Fibroblast of peridontal ligament (primary cell): ENCODE results near the gene RAP1B.
"Not testable (repeated sequence)": the region's sequence is repeated elsewhere in the genome, so short reads cannot be mapped to it uniquely, and the experiment has no call there.

Source experiments
- DNase-seq: peaks from one replicate; pipeline ENCODE4 v3.0.0-alpha.2; 2010; ENCODE audit errors: extremely low read depth

RAP1B gene

GRCh38 chr12:68633614-68634558 is 23.2 kb downstream of the RAP1B start:
- no peak for DNase-seq

- DNase-seq = peak; percentile 63
These were observed 25.6 kb downstream of the RAP1B start for GRCh38 chr12:68636268-68636667.

GRCh38 chr12:68637439-68637838 is 26.7 kb downstream of the RAP1B start:
- DNase-seq = not testable (repeated sequence)

- DNase-seq = no peak
These were observed 27.5 kb downstream of the RAP1B start for GRCh38 chr12:68638171-68638570.

GRCh38 chr12:68638721-68639395 is 28.2 kb downstream of the RAP1B start:
- DNase-seq = no peak

- no peak for DNase-seq
These were observed 28.7 kb downstream of the RAP1B start for GRCh38 chr12:68639396-68639767.

GRCh38 chr12:68641138-68641537 is 30.4 kb downstream of the RAP1B start:
- DNase-seq = peak; percentile 55

- no peak for DNase-seq
These were observed 35.8 kb downstream of the RAP1B start for GRCh38 chr12:68646484-68646883.

- DNase-seq = no peak
These were observed 36.8 kb downstream of the RAP1B start for GRCh38 chr12:68647507-68647906.

GRCh38 chr12:68648179-68648578 is 37.5 kb downstream of the RAP1B start:
- peak; percentile 54 for DNase-seq

- DNase-seq = no peak
These were observed 54.4 kb downstream of the RAP1B start for GRCh38 chr12:68665016-68665569.

GRCh38 chr12:68667291-68667690 is 56.6 kb downstream of the RAP1B start:
- no peak for DNase-seq

- no peak for DNase-seq
These were observed 57.2 kb downstream of the RAP1B start for GRCh38 chr12:68667896-68668295.

- no peak for DNase-seq
These were observed 60.5 kb downstream of the RAP1B start for GRCh38 chr12:68671179-68671578.

- no peak for DNase-seq
These were observed 63.1 kb downstream of the RAP1B start for GRCh38 chr12:68673788-68674187.

GRCh38 chr12:68674376-68674775 is 63.7 kb downstream of the RAP1B start:
- no peak for DNase-seq

- DNase-seq = no peak
These were observed 64.6 kb downstream of the RAP1B start for GRCh38 chr12:68675101-68675842.

GRCh38 chr12:68676854-68677253 is 66.2 kb downstream of the RAP1B start:
- DNase-seq = not testable (repeated sequence)

GRCh38 chr12:68686262-68686594 is 75.5 kb downstream of the RAP1B start:
- no peak for DNase-seq

GRCh38 chr12:68686595-68687521 is 76.2 kb downstream of the RAP1B start, which contains the start of gene NUP107:
TSS of gene NUP107 (plus strand) at chr12:68686978. CDS start at chr12:68687066, 88 bp downstream.
- DNase-seq = peak; percentile 99

- DNase-seq = no peak
These were observed 84.8 kb downstream of the RAP1B start for GRCh38 chr12:68695454-68695853.
